GM19463 (cell line): ENCODE results near the gene IRF6.
"Not testable (repeated sequence)": the region's sequence is repeated elsewhere in the genome, so short reads cannot be mapped to it uniquely, and the experiment has no call there.

Source experiments
- ATAC-seq: cut with Tn5 transposase; IDR thresholded peaks from one replicate; pipeline ENCODE4 v1.9.1; 2021; ENCODE audit warnings: mild to moderate bottlenecking, moderate library complexity; ENCODE audit not compliant: unreplicated experiment

Gene IRF6

DNA sequence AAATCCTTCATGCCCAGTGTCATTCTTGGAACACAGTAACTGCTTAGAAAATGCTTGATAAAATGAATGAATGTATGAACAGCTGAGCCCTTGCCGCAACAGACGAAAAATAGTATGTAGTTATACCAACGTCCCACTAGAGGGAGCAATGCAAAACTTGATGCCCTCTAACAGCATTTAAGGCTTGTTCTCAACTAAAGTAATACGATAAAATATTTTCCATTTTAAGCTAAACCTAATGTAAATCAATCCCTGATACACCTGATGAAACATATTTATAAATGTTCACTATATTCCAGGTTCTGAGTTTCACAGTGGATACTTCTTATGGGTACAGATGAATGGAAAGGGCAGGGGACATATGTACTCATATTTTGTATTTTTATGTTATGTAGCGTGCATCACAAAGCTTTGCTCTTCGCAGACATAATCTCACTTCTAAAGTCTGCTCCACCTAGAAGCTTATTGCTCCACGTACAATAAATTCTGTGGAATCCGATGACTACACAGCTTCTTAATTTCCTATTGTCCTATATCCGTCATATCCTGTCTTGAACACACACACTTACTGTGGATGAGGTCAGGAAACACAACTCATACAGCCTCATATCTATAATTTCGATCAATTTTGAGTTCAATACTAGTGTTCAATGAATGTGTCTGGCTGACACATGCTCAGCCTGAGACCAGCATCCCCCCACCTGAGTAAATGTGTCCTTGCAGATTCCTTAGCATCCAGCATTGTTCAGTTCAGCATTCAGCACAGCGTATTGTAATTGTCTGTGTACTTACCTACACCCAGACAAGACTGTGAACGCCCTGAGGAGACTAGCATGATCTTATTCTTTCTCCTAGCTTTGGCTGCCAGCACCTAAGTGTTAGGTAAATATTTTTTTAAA is 17.4 kb upstream of the IRF6 start:
- no peak for ATAC-seq

DNA sequence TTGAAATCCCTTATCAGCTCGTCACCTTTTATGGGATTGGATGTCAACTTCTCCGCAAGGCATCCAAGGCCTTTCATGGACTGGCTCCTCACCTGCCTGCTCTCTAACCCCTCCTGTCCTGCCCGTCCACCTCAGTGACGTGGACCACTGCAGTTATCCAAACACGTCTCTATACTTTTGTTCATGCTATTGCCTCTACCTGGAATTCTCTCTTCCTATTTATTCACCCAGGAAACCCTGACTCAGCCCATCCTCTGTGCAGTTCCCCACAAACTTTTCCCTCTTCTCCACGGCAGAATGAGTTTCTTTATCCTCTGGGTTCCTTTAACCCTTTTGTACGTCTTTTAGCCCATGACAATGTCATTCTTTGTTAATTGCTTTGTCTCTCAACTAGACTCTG is 16.8 kb upstream of the IRF6 start:
- ATAC-seq = no peak

DNA sequence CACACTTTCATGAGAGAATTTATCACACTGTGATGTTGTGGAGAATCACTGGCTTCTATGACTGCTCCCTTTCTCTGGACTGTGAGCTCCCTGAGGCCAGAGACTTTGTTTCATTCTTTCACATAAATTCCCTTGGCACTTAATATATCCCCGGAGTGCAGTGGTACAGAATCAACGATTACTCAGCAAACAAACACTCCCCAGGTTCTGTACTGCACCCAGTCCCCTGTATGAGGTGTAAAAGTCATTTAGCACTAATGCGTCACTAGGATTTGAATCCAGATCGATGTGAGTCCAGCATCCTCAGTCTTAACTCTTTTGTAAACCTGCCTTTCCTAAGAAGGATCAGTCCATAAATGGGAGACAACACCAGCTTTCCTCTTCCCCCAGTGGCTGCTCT is 15.0 kb upstream of the IRF6 start:
- no peak for ATAC-seq

DNA sequence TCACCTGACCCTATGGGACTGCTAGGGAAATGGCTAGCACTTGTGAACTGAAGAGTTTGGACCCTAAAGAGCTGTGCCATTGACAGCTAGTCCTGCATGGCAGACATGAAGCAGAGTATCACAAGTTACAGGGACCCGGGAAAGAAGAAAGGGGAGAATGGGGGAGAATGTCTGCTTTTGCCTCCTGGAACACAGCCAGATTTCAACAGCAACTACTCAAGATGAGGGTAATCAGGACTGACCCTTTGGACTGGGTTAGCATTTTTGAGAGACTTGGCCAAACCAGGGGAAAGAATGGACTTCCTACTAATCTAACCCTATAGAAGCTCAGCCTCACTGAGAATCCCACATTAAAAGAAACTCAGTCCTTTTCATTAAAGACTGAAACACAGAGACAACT is 13.1 kb upstream of the IRF6 start:
- ATAC-seq = no peak

DNA sequence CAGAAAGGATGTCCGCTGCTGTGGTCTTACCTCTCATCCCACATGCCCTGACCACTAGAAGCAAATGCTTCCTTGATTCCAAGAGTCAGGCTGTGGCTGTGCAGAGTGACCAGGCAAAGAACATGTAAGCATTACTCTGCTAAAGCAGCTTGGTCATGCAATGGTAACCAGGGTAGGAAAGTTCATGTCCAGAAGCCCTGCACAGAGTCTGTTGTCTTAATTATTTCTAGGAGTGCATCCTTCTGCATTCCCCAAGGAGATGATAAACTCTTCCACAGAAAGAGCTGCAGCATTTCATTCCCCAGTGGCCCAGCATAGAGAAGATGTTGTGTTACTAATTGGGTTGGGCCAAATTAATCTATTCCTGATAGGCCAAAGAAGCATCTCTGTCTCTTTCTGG is 11.7 kb upstream of the IRF6 start:
- ATAC-seq = no peak

DNA sequence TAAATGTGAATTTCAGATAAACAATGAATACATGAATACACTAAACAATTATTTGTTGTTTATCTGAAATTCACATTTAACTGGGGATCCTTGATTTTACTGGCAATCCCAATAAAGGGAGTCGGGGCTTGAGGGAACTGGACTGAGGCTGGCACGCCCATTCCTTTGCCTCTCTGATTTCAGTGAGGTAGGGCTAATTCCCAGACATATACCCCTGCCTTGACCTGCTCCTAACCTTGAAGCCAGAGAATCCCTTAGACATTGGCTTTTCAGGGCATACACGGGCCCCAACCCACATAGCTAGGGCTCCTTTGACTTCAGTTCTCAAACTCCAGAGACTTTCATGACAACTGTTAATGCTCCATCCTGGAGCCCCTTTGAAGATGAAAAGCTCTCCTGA is 11.0 kb upstream of the IRF6 start:
- no peak for ATAC-seq

DNA sequence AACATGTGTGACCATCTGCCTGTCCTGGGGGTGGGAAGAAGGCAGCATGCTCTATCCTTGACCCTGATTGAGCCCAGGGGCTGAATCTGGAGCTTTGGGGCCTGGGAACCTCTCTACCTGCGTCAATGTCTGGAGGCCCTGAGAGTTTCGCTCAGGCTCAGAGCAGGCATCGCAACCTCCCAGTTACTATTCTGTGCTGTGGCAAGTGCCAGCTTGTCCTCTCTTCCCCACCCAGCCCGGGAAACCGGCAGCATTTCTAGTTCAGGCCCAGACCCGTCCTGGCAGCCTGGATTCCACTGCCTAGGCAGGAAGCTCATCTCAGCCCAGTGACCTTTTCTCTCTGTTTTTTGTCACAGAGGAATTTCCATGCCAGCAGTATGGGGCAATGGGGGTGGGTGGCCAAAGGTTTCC is 10.0 kb upstream of the IRF6 start:
- no peak for ATAC-seq

DNA sequence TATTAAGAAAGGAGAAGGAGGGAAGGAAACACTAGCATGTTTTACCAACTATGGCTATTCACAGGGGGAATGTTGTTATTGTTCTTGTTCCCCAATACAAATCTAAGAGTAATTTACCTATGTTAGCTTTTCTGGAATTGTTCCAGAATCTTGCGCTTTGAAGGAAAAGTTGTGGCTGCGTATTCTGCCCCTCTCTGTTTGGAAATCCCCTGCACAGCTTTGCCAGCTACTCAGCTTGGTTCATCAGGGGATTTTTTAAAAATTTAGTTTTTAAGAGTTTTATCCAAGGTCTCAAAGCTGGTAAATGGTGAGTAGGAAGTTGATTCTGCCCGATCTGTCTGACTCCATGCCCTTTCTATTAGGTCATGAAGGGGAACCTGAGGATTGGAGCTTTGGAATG is 9.5 kb upstream of the IRF6 start:
- ATAC-seq = no peak

DNA sequence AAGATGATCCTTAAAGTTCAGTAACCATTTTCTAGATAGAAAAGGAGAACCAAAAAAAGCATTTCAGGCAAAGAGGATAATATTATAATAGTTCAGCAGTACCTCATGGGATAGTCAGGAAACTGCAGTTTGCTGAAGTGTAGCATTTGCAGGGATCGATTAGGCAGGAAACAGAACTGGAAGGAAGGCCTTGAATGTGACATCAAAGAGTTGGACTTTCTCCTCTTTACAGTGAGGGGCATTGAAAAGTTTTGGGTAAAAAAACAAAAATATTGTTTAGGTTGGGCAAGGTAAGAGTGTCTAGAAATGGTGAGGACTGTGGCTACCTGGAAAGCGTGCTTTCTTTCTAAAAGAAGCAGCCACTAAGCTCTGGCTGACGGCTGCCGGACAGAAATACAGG is 8.0 kb upstream of the IRF6 start:
- no peak for ATAC-seq

DNA sequence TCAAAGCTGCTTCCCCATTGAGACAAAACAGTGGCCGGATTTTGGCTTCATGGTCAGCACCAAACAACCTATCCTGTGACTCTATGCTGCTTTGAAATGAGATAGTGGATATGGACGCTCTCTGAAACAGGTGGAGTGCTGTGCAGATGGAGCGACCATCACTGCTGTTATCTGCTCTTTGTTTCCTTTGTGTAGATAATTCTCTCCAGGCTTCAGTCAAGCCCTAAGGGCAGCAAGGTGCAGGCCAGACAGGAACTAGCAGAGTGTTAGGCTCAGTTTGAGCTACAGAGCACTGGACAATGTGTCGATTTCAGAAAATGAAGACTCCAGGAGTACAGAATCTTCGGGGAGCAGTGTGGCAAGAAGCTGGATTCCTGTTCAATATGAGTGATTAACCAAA is 4.8 kb upstream of the IRF6 start:
- ATAC-seq = no peak

DNA sequence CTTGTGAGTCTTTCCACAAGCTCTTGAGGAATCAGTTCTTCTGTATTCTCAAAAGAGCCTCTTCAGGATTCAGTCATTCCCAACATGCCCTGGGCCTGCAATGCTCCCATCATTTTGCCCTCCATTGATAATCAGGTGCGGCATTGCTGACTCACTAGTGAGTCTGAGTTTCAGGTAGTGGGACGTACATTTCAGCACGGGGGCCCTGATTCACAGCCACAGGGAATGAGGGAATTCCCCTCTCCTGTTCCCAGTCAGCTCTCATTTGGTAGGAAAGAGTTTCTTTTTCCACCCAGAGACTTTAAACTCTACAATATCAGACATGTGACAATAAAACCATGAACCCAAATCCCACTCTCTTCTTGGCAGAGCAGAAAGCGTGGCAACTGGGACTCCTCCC is 3.7 kb upstream of the IRF6 start:
- no peak for ATAC-seq

DNA sequence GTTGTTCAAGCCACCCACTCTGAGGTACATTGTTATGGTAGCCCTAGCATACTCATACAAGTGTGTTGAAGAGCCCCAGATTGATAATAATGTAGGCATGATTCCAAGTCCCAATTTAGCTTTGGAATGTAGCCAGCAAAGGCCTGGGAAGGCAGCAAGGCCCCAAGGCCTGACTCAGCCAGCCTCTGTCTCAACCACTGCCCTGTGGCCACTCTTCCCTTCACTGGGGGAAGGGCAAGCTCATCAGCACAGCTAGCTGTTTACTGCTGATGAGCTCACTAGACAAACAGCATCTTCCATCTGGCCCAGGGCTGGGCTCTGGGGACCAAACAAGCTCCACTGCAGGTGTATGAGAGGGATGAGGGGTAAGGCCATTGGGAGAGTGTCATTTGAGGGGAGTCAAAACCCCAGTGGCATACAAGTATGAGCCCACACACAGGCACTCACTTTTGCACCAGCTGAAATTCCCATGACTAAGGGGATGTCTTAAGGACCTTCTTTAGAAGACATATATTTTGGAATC is 2.2 kb upstream of the IRF6 start:
- no peak for ATAC-seq

DNA sequence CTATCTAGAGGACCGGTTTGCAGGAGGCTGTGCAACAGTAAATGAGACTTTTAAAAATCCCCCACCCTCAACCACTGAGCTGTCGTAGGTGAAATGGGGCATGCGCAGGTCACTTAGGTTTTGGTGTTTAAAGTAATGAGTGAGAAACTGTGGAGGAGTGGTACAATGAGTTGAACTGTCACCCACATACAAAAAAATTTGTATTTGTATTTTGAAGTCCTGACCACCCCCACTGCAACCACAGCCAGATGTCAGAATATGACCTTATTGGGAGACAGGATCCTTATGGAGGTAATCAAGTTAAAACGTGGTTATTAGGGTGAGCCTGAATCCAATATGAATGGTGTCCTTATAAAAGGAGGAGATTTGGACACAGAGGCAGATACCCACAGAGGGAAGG is 1.6 kb upstream of the IRF6 start:
- no peak for ATAC-seq

DNA sequence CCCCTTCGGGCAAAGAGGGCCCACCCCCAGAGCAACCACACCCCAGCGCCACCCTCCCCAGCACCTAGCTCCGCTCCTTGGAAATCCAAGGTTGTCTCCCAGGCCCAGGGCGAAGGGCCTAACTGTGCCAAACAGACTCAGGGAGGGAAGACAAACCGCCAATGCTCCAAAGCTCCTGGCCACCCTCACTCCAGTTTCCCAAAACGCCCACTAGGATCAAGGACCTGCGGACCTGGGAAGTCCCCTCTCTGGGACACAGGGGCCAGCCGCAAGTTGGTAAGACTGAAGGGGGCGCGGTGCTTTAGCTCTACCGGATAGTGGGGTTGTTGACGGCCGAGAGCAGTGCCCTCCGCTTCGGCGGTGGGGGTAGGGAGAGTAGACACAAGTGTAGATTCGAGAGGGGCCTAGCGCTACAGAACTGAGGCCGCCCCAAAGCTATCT is 581 bp downstream of the IRF6 start:
- no peak for ATAC-seq

DNA sequence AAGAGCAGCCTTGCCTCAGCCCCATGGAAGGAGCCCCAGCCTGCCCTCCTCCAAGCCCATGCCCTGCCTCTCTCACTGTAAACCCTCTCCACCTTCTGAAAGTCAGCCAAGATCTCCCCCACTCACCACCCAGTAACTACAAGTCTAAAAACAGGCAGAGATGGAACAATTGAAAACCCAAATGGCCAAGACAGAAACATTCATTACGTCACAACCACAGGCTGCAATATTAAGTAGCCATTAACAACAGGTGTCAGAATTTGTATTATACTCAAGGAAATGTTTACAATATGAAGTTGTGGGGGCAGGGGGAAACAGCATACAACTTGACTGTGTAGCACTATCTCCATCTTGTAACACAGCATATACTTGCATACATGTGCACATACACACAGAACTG is 2.4 kb downstream of the IRF6 start:
- ATAC-seq = no peak

DNA sequence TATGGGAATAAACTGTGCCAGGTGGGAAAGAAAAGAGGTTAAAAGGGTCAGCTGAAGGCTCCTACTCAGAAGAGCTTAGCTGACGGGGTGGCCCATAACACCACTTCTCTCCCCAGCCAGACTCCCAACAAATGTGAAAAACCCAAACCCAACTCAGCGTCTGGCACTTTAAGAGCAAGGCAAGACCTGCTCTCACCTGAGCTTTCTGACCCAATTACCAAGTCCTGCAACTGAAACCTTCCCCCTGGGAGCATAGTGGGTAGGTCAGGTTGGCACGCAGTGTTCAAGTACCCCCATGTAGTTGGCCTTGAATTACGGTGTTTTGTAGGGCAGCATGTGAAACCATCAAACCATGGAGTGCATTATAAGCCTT is 3.2 kb downstream of the IRF6 start:
- ATAC-seq = no peak

DNA sequence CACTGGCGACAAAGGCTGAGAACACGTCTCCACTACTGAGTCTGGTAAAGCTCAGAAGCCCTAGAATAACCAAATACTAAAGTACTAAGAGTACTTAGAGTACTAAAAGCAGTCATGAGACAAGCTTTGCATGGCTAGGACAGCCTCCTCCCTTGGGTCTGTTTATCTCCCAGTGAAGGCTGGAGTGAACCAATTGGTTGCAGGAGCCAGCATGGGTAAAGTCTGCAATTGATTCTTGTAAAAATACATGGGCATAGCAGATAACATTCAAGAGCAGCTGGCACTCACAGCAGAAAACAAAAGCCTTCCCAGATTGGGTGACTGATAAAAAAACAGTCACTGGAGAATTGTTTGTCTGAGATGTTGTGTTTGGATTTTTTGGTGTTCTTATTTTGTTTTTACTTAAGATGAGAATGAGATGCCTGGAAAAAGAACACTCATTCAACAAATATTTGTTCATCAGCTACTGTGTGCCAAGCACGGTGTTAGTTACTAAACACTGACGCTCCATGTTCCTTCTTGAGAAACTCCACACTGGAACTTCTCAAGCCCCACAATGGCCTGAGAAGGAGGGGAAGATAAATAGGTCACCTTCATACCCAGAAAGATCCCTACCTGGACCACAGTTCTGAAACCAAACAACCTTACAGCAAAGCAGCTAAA is 3.7 kb downstream of the IRF6 start:
- ATAC-seq = no peak

DNA sequence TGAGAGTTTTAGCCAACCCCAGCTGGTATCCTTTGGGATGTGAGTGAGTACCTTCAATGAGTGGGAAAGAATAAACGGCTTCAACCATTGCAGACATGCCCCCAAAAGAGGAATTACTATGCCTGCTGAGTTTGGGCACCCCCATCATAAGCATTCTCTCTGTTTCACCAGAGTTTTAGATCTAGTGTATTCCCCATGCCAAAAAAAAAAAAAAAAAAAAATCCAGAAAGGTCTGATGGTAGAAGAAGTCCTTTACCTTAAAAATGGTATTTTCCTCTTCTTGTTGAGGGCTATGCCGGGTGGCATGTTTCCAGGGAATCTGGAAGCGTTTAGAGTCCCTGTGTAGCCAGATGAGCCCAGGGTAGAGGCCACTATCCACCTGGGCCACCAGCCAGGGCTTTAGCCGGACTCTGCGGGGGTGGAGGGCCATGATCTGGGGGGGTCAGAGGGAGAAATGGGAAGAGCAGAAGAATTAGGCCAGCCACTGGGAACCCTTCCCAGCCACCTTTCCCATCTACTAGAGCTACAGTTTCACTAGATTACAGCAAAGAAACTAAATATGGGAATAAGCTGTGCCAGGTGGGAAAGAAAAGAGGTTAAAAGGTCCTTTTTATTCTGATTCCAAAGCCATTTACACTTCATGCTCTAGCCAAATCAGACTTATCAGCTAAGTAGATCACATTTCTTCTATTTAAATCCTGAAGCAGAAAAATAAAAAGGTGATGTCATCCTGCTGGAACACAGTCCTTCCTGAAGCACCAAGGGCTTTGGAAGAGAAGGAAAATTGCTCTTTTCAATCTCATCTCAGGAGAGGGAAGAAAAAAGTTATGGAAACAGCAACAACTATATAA is 4.7 kb downstream of the IRF6 start:
- ATAC-seq = no peak

DNA sequence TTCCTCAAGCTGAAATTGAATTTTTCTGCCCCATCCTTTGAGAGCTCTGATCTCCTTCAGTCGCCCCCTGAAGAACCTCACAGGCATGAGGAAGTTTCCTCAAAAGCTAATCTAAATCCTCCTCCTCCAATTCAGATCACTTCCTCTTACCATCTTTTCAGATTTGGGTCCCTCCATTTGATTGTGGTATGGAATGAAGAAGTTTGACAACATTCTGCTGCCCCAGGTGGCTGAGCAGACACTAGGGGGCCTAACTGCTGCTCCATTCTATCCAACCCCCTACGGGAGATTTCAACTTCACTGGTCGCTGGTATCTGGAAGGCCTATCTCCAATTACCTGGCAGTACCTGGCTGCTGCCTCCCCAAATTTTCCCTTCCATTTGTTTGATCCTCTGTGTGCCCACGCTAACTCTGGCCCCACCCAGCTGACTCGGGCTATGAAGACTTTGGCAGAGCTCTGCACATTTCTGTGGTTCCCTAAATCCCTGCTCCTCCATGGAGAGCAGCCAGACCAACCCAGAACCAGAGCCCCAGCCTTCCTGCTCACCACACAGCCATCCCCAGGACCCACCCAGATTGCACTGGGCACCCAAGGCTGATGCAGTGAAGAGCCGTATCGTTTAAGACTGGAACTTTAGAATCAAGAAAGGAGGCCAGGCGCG is 7.8 kb downstream of the IRF6 start:
- no peak for ATAC-seq

DNA sequence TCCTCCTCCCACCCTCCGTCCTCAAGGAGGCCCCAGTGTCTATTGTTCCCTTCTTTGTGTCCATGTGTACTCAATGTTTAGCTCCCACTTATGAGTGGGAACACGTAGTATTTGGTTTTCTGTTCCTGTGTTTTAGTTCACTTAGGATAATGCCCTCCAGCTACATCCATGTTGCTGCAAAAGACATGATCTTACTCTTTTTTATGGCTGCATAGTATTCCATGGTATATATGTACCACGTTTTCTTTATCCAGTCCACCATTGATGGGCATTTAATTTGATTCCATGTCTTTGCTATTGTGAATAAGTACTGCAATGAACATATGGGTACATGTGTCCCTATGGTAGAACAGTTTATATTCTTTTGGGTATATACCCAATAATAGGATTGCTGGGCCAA is 12.2 kb downstream of the IRF6 start:
- not testable (repeated sequence) for ATAC-seq

DNA sequence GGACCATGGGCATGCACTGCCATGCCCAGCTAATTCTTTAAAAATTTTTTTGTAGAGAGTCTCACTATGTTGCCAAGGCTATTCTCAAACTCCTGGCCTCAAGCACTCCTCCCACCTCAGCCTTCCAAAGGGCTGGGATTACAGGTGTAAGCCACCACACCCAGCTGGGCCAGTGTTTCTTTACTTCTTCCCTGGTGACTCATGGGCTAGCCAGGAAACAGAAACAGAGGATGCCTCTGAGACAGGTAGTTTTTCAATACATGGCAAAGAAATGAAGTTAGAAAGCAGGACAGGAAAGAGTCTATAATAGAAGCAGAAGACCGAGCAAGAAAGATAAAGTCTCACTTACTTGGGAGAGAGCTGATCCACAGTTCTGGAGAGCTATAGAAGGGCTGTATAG is 14.0 kb downstream of the IRF6 start:
- no peak for ATAC-seq
